HEK293T (cell line): ENCODE results near the gene RIC8A.
"Not testable (repeated sequence)": the region's sequence is repeated elsewhere in the genome, so short reads cannot be mapped to it uniquely, and the experiment has no call there.

Source experiments
- CTCF ChIA-PET: fragments of 350-600 bp; formaldehyde crosslinking; extraction: SDS; loops from one replicate; lab custom pipeline; 2021; ENCODE audit warnings: antibody characterized with exemption, inconsistent platforms; lab: Yijun Ruan, JAX
- POLR2A ChIA-PET: fragments of 350-600 bp; formaldehyde crosslinking; extraction: SDS; loops from one replicate; lab custom pipeline; 2020; ENCODE audit warnings: antibody characterized with exemption, inconsistent platforms; lab: Yijun Ruan, JAX
- DNase-seq: peaks from one replicate; pipeline ENCODE4 v3.0.0; 2012; ENCODE audit warnings: mixed read lengths; ENCODE audit errors: extremely low spot score
- ARNT ChIP-seq: fragments of 450-650 bp; IDR thresholded peaks from 2 replicates; pipeline ENCODE4 v1.6.1; 2017; ENCODE audit warnings: mild to moderate bottlenecking
- BHLHE40 ChIP-seq: fragments of 450-650 bp; IDR thresholded peaks from 2 replicates; pipeline ENCODE4 v1.6.1; 2016; ENCODE audit warnings: mild to moderate bottlenecking, moderate library complexity, borderline replicate concordance
- CTBP1 ChIP-seq: fragments of 450-650 bp; IDR thresholded peaks from 2 replicates; pipeline ENCODE4 v1.6.1; 2016; ENCODE audit warnings: borderline replicate concordance
- FOXA1 ChIP-seq: fragments of 450-650 bp; IDR thresholded peaks from 2 replicates; pipeline ENCODE4 v1.6.1; 2016; ENCODE audit warnings: mild to moderate bottlenecking
- FOXK2 ChIP-seq: fragments of 450-650 bp; IDR thresholded peaks from 2 replicates; pipeline ENCODE4 v1.6.1; 2016; ENCODE audit warnings: mild to moderate bottlenecking
- FOXM1 ChIP-seq: fragments of 450-650 bp; IDR thresholded peaks from 2 replicates; pipeline ENCODE4 v1.6.1; 2017; ENCODE audit warnings: mild to moderate bottlenecking, borderline replicate concordance
- L3MBTL2 ChIP-seq: fragments of 450-650 bp; conservative IDR thresholded peaks from 2 replicates; pipeline ENCODE4 v1.6.1; 2016; ENCODE audit warnings: mild to moderate bottlenecking
- LEF1 ChIP-seq: fragments of 450-650 bp; IDR thresholded peaks from 2 replicates; pipeline ENCODE4 v1.6.1; 2017; ENCODE audit warnings: mild to moderate bottlenecking, borderline replicate concordance
- NFRKB ChIP-seq: fragments of 450-650 bp; IDR thresholded peaks from 2 replicates; pipeline ENCODE4 v1.6.1; 2016; ENCODE audit warnings: mild to moderate bottlenecking, moderate library complexity
- SP1 ChIP-seq: fragments of 450-650 bp; IDR thresholded peaks from 2 replicates; pipeline ENCODE4 v1.6.1; 2017
- SUZ12 ChIP-seq: fragments of 450-650 bp; IDR thresholded peaks from 2 replicates; pipeline ENCODE4 v1.6.1; 2016; ENCODE audit warnings: mild to moderate bottlenecking
- TARDBP ChIP-seq: fragments of 450-650 bp; IDR thresholded peaks from 2 replicates; pipeline ENCODE4 v1.6.1; 2016
- ZNF384 ChIP-seq: fragments of 450-650 bp; IDR thresholded peaks from 2 replicates; pipeline ENCODE4 v1.6.1; 2016
- TF ChIP-seq, protein P1 (sequence below): fragments of 450-650 bp; IDR thresholded peaks from 2 replicates; pipeline ENCODE4 v1.6.1; 2016

Gene RIC8A

DNA sequence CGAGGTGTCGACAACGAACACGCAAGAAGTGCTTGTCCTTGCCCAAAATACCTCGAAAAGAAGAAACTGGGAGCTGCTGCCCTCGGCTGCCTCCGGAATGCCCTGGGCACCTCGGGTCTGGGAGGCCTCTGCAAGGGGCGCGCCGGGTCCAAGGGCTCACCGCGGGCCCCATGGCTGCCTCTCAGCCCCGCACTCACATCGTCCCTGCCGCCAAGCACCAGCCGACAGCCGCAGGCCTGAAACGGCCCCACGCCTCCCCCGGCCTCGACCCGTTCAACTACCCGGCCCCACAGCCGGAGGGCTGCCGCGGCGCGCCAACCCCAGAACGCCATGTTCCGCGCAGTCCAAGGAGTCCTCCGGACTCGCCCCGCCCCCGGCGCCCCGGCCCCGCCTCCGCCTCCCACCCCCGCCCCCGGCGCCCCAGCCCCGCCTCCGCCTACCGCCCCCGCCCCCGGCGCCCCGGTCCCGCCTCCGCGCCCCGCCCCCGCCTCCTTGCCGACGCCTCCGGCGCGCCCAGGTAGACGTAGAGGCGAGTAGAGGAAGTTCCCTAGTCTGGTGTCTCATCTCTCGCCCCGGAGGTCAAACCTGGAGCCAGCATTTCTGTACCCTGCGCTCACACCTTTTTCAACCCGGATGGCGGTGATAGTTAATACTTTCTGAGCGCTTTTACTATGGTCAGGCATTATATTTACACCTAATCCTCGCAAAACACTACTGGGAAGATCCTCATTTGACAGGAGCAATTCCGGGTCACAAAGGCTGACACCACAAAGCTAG lies 28.7 kb downstream of the RIC8A start, which contains the start of gene SIRT3:
SIRT3 (minus strand) TSS at position 346 of the 777 bp plus-strand sequence; CDS start at position 332, 14 bp downstream.
- peak; percentile 95 for DNase-seq
- CTCF ChIA-PET: no interaction called here
- TF ChIP-seq NFRKB: no peak
- POLR2A ChIA-PET: interaction anchor here (1.8 to 2.8 kb wide), 2 partner anchors 14 to 29 kb away, joined by 8 to 14 read pairs; partner anchors contain the start of genes BET1L and RIC8A

DNA sequence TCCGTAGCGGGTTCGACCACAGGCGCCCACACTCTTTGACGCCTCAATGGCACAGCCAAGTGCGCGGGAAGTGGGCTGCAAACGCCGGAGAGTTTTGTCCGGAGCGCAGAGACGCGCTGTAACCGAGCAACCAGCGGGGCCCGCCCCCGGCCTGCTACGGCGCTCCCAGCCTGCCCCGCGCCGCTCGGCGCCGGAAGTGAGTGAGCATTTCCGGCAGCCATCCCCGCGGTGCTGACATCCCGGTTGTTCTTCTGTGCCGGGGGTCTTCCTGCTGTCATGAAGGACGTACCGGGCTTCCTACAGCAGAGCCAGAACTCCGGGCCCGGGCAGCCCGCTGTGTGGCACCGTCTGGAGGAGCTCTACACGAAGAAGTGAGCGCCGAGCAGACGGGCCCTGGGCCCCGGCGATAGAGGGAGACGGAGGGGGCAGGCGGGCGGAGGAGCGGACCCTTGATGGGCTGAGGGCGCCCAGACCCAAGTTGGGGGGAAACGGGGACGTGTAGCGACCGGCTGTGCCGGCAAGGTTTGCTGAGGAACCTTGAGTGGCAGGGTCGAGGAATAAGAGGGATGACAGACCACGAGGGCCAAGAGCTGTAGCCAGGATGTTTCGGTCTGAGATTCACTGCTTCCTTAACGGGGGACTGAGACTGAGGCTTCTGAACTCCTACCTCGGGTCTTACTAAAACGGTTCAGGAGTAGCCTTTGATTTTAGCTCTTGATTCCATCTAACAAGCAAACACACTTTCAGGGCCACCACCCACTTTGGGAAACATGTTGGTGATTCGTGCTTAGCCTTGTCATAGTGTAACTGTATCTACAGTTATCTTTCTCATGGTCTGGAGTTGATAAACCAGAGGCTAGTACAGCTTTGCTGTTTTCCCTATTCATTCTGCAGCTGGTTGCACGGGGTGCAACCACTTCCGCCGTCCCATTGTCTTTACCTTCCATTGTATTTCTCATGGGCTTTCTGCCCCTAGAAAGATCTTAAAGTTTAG lies 29.6 kb downstream of the RIC8A start, which contains the start of gene PSMD13:
PSMD13 (plus strand) TSS at position 203 of the 994 bp plus-strand sequence; CDS start at position 277, 74 bp downstream.
- TF ChIP-seq L3MBTL2 (peak; percentile 82), ARNT (no peak), SUZ12 (no peak), NFRKB (no peak), ZNF384 (no peak)
- TF ChIP-seq, protein P1, sequence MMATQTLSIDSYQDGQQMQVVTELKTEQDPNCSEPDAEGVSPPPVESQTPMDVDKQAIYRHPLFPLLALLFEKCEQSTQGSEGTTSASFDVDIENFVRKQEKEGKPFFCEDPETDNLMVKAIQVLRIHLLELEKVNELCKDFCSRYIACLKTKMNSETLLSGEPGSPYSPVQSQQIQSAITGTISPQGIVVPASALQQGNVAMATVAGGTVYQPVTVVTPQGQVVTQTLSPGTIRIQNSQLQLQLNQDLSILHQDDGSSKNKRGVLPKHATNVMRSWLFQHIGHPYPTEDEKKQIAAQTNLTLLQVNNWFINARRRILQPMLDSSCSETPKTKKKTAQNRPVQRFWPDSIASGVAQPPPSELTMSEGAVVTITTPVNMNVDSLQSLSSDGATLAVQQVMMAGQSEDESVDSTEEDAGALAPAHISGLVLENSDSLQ: 0 out of 2 replicates have a peak, but pooled peaks have one; percentile 10
- ChIA-PET POLR2A (interaction anchor here (0.6 to 2.8 kb wide), 6 partner anchors 12 to 213 kb away, joined by 3 to 14 read pairs (median 3); partner anchors contain the start of genes BET1L, PTDSS2 and RIC8A), CTCF (interaction anchor here (0.9 kb wide), 1 partner anchor 12 kb away, joined by 3 read pairs; no protein-coding TSS in a partner anchor)

DNA sequence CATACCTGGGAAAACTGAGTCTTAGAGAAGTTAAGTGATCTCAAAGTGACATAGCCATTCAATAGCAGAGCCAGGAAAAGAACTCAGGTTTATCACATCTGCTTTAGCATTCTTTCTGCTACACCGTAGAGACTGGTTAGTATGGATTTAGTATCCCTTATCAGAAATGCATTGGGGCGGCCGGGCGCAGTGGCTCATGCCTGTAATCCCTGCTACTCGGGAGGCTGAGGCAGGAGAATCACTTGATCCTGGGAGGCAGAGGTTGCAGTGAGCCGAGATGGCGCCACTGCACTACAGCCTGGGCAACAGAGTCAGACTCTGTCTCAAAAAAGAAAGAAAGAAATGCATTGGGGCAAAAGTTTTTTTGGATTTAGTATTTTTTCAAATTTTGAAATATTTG lies 30.8 kb downstream of the RIC8A start:
- POLR2A ChIA-PET: interaction anchor here (1.1 to 2.8 kb wide), 4 partner anchors 10 to 211 kb away, joined by 3 to 14 read pairs (median 6); partner anchors contain the start of genes BET1L, PTDSS2 and RIC8A
- DNase-seq: not testable (repeated sequence)
- CTCF ChIA-PET: interaction anchor here (1.2 kb wide), 1 partner anchor 12 kb away, joined by 4 read pairs; no protein-coding TSS in a partner anchor

More for the DNA sequence above, 29.6 kb downstream of the RIC8A start, which contains the start of gene PSMD13:
- DNase-seq: peak; percentile 90

DNA sequence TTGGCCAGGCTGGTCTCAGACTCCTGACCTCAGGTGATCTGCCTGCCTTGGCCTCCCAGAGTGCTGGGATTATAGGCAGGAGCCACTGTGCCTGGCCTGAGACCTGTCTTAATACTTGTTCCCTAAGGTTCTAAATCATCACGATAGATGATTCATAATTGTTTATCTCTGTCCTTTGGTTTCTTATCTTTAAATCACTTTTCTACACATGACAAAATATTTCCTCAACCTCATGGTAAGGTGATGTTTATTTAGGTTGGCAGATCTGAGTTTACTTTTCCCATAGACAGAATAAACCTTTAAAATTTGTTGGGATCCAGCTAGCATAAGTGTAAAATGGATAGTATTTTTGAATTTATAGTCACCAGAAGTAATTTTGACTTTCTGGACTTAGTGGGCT lies 32.8 kb downstream of the RIC8A start:
- POLR2A ChIA-PET: interaction anchor here (1.1 kb wide), 1 partner anchor 33 kb away, joined by 3 read pairs; the partner anchor contains the start of genes BET1L and RIC8A
- CTCF ChIA-PET: no interaction called here
- no peak for DNase-seq
- TF ChIP-seq ARNT: no peak
- TF ChIP-seq, protein P1: no peak
- no peak for TF ChIP-seq BHLHE40
- no peak for TF ChIP-seq CTBP1
- no peak for TF ChIP-seq FOXA1
- TF ChIP-seq TARDBP: no peak
- TF ChIP-seq SUZ12: no peak
- TF ChIP-seq FOXK2: no peak

GRCh38 chr11:241634-242033 lies 34.1 kb downstream of the RIC8A start:
- DNase-seq: no peak
- ChIA-PET POLR2A (no interaction called here), CTCF (no interaction called here)
- TF ChIP-seq TARDBP (no peak), LEF1 (no peak), NFRKB (no peak), FOXA1 (no peak), FOXK2 (no peak), SUZ12 (no peak), CTBP1 (no peak), SP1 (no peak), FOXM1 (no peak), ARNT (no peak), L3MBTL2 (no peak)
- TF ChIP-seq, protein P1: no peak

GRCh38 chr11:244376-244775 lies 36.9 kb downstream of the RIC8A start:
- CTCF ChIA-PET: interaction anchor here (0.7 kb wide), 1 partner anchor 45 kb away, joined by 3 read pairs; no protein-coding TSS in a partner anchor
- POLR2A ChIA-PET: no interaction called here

More at GRCh38 chr11:244376-244775, 36.9 kb downstream of the RIC8A start:
- TF ChIP-seq BHLHE40 (no peak), TARDBP (no peak), LEF1 (no peak)
- no peak for DNase-seq
